WTC11 (cell line): ENCODE measurements around the gene HNRNPLL. TPM values are rescaled to one million over a fixed set of nuclear protein-coding genes. Genes with fewer than 3 reads are reported as not detected.

ENCODE experiments used
- ATAC-seq: fragments of 200-7000 bp; cut with Tn5 transposase; 2 replicates; pipeline ENCODE4 v1.10.0; 2021; ENCODE audit warnings: mild to moderate bottlenecking, moderate library complexity
- CTCF ChIA-PET: fragments of 300-600 bp; sonication (Branson Sonifier 250); formaldehyde crosslinking; loops from one replicate; lab custom pipeline; 2021; ENCODE audit warnings: antibody characterized with exemption; lab: Charles Lee
- POLR2A ChIA-PET: fragments of 350-600 bp; sonication (Branson Sonifier 250); formaldehyde crosslinking; loops from one replicate; lab custom pipeline; 2021; ENCODE audit warnings: antibody characterized with exemption; lab: Charles Lee
- DNase-seq: peaks from one replicate; pipeline ENCODE4 v3.0.0; 2021; ENCODE audit warnings: low spot score
- H3K27ac Mint-ChIP-seq: 2 replicates; pipeline ENCODE4 v1.8.0; 2021; ENCODE audit warnings: mixed read lengths
- H3K27me3 Mint-ChIP-seq: 2 replicates; pipeline ENCODE4 v1.8.0; 2021; ENCODE audit warnings: low read depth, mild to moderate bottlenecking, moderate library complexity, mixed read lengths
- H3K36me3 Mint-ChIP-seq: 2 replicates; pipeline ENCODE4 v1.8.0; 2021; ENCODE audit warnings: mixed read lengths
- H3K4me1 Mint-ChIP-seq: 2 replicates; pipeline ENCODE4 v1.8.0; 2022; ENCODE audit warnings: mixed read lengths
- H3K4me3 Mint-ChIP-seq: 2 replicates; pipeline ENCODE4 v1.8.0; 2021; ENCODE audit warnings: mild to moderate bottlenecking, moderate library complexity, mixed read lengths
- H3K9me3 Mint-ChIP-seq: 2 replicates; pipeline ENCODE4 v1.8.0; 2021; ENCODE audit warnings: mixed read lengths
- ATF1 ChIP-seq: sonication (generic); formaldehyde crosslinking; IDR thresholded peaks from 2 replicates; pipeline ENCODE4 v1.8.1; 2023; ENCODE audit warnings: mild to moderate bottlenecking, moderate library complexity, missing genetic modification reagents
- ELF4 ChIP-seq: sonication (generic); formaldehyde crosslinking; IDR thresholded peaks from 2 replicates; pipeline ENCODE4 v1.8.1; 2022; ENCODE audit warnings: low read depth, mild to moderate bottlenecking, moderate library complexity, missing genetic modification reagents
- PRDM15 ChIP-seq: sonication (generic); formaldehyde crosslinking; IDR thresholded peaks from 2 replicates; pipeline ENCODE4 v1.8.0; 2022; ENCODE audit warnings: missing genetic modification reagents
- PRRX2 ChIP-seq: fragments of 250-450 bp; sonication (Bioruptor Pico); IDR thresholded peaks from 2 replicates; pipeline ENCODE4 v1.8.0; 2021; ENCODE audit warnings: mild to moderate bottlenecking
- RELA ChIP-seq: sonication (generic); formaldehyde crosslinking; IDR thresholded peaks from 2 replicates; pipeline ENCODE4 v1.8.1; 2022; ENCODE audit warnings: missing genetic modification reagents, mild to moderate bottlenecking, borderline replicate concordance
- SMAD4 ChIP-seq: sonication (generic); formaldehyde crosslinking; IDR thresholded peaks from 2 replicates; pipeline ENCODE4 v1.8.0; 2022; ENCODE audit warnings: mild to moderate bottlenecking, missing genetic modification reagents
- TEAD1 ChIP-seq: sonication (generic); formaldehyde crosslinking; IDR thresholded peaks from 2 replicates; pipeline ENCODE4 v1.8.0; 2022; ENCODE audit warnings: mild to moderate bottlenecking, missing genetic modification reagents
- USF2 ChIP-seq: sonication (generic); formaldehyde crosslinking; IDR thresholded peaks from 2 replicates; pipeline ENCODE4 v1.8.1; 2023; ENCODE audit warnings: mild to moderate bottlenecking, missing genetic modification reagents, moderate library complexity
- ZNF317 ChIP-seq: sonication (generic); formaldehyde crosslinking; IDR thresholded peaks from 2 replicates; pipeline ENCODE4 v1.8.1; 2023; ENCODE audit warnings: low read depth, mild to moderate bottlenecking, moderate library complexity, missing genetic modification reagents, borderline replicate concordance
- ZNF416 ChIP-seq: fragments of 250-450 bp; sonication (Bioruptor Pico); IDR thresholded peaks from 2 replicates; pipeline ENCODE4 v1.9.0; 2021; ENCODE audit warnings: mild to moderate bottlenecking, inconsistent platforms
- total RNA-seq: library from RNA; stranded (reverse); gene quantifications from 3 replicates; pipeline ENCODE4 v1.2.3, GENCODE V29; 2021

The HNRNPLL gene
- total RNA-seq, 1 experiment from 2014 or later: 65.3 TPM

GRCh38 chr2:38514603-38515154 lies 88.0 kb downstream of the HNRNPLL start:
- no peaks in the 10 kb centered on the region for H3K36me3 Mint-ChIP-seq
- ATAC-seq: no peak
- H3K27ac Mint-ChIP-seq: no peak overlapping the region; the same call in 1 of the 2 replicates
- H3K27me3 Mint-ChIP-seq: peaks cover 4% of the 10 kb centered on the region; the same call in 1 of the 2 replicates
- peaks cover 14% of the 10 kb centered on the region for H3K4me1 Mint-ChIP-seq
- POLR2A ChIA-PET: no interaction called here
- no peak overlapping the region for H3K4me3 Mint-ChIP-seq
- DNase-seq: no peak
- no peak for TF ChIP-seq ELF4 (CRISPR knock-in tag)
- no peak for TF ChIP-seq ATF1
- TF ChIP-seq RELA (CRISPR knock-in tag): no peak
- no peak for TF ChIP-seq USF2
- no peak for TF ChIP-seq ZNF317
- no peak for TF ChIP-seq PRDM15 (CRISPR knock-in tag)
- no peak for TF ChIP-seq PRRX2 (CRISPR knock-in tag)
- peaks cover 7% of the 10 kb centered on the region for H3K9me3 Mint-ChIP-seq
- CTCF ChIA-PET: interaction anchor here (0.5 kb wide), 1 partner anchor 150 kb away, joined by 3 read pairs; no protein-coding TSS in a partner anchor

- CTCF ChIA-PET: interaction anchor here (1.2 kb wide), 1 partner anchor 15 kb away, joined by 3 read pairs; no protein-coding TSS in a partner anchor
- no peak for TF ChIP-seq ZNF416
- TF ChIP-seq SMAD4 (CRISPR knock-in tag): no peak
- no peak for TF ChIP-seq TEAD1 (CRISPR knock-in tag)
- TF ChIP-seq, all 79 proteins: peak for 0
- Mint-ChIP-seq H3K27me3 (peaks cover 17% of the 10 kb centered on the region), H3K27ac (no peak overlapping the region), H3K4me3 (no peak overlapping the region), H3K9me3 (peaks cover 7% of the 10 kb centered on the region), H3K36me3 (no peaks in the 10 kb centered on the region), H3K4me1 (peaks cover 16% of the 10 kb centered on the region)
- no peak for DNase-seq
- POLR2A ChIA-PET: no interaction called here
- no peak for ATAC-seq
Observed at GRCh38 chr2:38512211-38512610, 90.5 kb downstream of the HNRNPLL start.

Other genes with a start within 250 kb of the HNRNPLL start
- 81.3 to 90.5 TPM (median 88.7 TPM) in 3 replicates for gene ATL2, start 225.7 kb downstream of the HNRNPLL start, total RNA-seq
- gene GALM, start 63.2 kb upstream of the HNRNPLL start, total RNA-seq: 11.2 to 13.5 TPM (median 12.3 TPM) in 3 replicates
- 299 to 349 TPM (median 342 TPM) in 3 replicates for gene SRSF7, start 148.4 kb upstream of the HNRNPLL start, total RNA-seq
- gene GEMIN6, start 175.3 kb upstream of the HNRNPLL start, total RNA-seq: 19.3 to 21.3 TPM (median 21.2 TPM) in 3 replicates